Measurements from ENCODE around the gene ENO2.

DNA sequence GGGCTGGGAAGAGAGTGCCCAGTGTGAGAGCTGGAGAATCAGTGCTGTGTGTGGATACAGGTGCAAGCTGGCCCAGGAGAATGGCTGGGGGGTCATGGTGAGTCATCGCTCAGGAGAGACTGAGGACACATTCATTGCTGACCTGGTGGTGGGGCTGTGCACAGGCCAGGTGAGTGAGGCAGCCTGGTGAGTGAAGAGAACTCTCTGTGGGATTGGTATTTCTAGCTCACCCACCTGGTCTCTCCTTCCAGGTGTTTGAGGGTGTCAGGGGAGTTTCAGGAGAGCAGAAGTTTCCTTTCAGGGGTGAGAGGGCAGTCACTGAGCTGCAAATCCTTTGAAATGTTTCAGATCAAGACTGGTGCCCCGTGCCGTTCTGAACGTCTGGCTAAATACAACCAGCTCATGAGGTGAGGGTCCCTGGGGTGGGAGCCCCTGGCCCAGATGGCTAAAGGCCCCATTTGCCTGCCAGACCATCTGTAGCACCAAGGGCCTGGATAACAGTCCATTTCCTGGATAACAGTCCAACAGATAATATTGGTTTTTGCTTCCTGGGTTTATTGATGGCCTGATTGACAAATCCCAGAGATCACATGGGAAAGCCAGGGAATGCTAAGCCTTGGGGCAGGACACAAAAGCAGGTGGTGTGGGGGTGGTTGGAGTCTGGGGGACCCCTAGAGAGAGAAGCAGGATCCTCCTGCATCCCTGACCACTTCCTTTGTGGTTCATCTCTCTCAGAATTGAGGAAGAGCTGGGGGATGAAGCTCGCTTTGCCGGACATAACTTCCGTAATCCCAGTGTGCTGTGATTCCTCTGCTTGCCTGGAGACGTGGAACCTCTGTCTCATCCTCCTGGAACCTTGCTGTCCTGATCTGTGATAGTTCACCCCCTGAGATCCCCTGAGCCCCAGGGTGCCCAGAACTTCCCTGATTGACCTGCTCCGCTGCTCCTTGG lies 7.9 kb downstream of the ENO2 start:
- TF ChIP-seq, protein P1, sequence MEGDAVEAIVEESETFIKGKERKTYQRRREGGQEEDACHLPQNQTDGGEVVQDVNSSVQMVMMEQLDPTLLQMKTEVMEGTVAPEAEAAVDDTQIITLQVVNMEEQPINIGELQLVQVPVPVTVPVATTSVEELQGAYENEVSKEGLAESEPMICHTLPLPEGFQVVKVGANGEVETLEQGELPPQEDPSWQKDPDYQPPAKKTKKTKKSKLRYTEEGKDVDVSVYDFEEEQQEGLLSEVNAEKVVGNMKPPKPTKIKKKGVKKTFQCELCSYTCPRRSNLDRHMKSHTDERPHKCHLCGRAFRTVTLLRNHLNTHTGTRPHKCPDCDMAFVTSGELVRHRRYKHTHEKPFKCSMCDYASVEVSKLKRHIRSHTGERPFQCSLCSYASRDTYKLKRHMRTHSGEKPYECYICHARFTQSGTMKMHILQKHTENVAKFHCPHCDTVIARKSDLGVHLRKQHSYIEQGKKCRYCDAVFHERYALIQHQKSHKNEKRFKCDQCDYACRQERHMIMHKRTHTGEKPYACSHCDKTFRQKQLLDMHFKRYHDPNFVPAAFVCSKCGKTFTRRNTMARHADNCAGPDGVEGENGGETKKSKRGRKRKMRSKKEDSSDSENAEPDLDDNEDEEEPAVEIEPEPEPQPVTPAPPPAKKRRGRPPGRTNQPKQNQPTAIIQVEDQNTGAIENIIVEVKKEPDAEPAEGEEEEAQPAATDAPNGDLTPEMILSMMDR (IDR thresholded peaks at IDR 0.05; ENCODE audit: low read length) = no peak; the same call in 1 of the 2 replicates
- TF ChIP-seq EZH2 (IDR thresholded peaks at IDR 0.05; ENCODE audit: borderline replicate concordance, low read length) = no peak
